ENCODE measurements around the gene HES1. TPM values are rescaled to one million over a fixed set of nuclear protein-coding genes. Genes with fewer than 3 reads are reported as not detected.
"Not testable (repeated sequence)": the region's sequence is repeated elsewhere in the genome, so short reads cannot be mapped to it uniquely, and the experiment has no call there.

The HES1 gene
- total RNA-seq, 2 donors from 2014 or later: 32.1 to 43.6 TPM

GRCh38 chr3:194090716-194091115, 45.2 kb upstream of the HES1 start:
- Histone ChIP-seq H3K9me3 (no peaks in the 10 kb centered on the region), H3K27me3 (no peaks in the 10 kb centered on the region), H3K4me3 (no peak overlapping the region), H3K4me1 (peaks cover 0 to 15% of the 10 kb centered on the region in 2 donors), H3K27ac (no peak overlapping the region), H3K36me3 (no peaks in the 10 kb centered on the region)
- no peak for DNase-seq (ENCODE audit: low spot score)
- TF ChIP-seq CTCF (IDR thresholded peaks at IDR 0.05): no peak

GRCh38 chr3:194091141-194091540, 44.8 kb upstream of the HES1 start:
- Histone ChIP-seq H3K4me1 (peaks cover 0 to 17% of the 10 kb centered on the region in 2 donors), H3K36me3 (no peaks in the 10 kb centered on the region), H3K9me3 (no peaks in the 10 kb centered on the region), H3K27me3 (no peaks in the 10 kb centered on the region), H3K4me3 (no peak overlapping the region), H3K27ac (no peak overlapping the region)
- no peak for TF ChIP-seq CTCF (IDR thresholded peaks at IDR 0.05)
- DNase-seq (ENCODE audit: low spot score): no peak

GRCh38 chr3:194091897-194092296, 44.1 kb upstream of the HES1 start:
- H3K4me1 ChIP-seq: peaks cover 0 to 19% of the 10 kb centered on the region in 2 donors
- H3K27me3 ChIP-seq; H3K27ac ChIP-seq; H3K36me3 ChIP-seq; DNase-seq (ENCODE audit: low spot score); H3K9me3 ChIP-seq; H3K4me3 ChIP-seq: not testable (repeated sequence)

GRCh38 chr3:194092881-194093301, 43.1 kb upstream of the HES1 start:
- Histone ChIP-seq H3K9me3 (no peaks in the 10 kb centered on the region), H3K4me1 (peaks cover 0 to 29% of the 10 kb centered on the region in 2 donors), H3K27ac (no peak overlapping the region), H3K4me3 (no peak overlapping the region), H3K36me3 (no peaks in the 10 kb centered on the region), H3K27me3 (no peaks in the 10 kb centered on the region)
- no peak for TF ChIP-seq CTCF (IDR thresholded peaks at IDR 0.05)
- DNase-seq (ENCODE audit: low spot score): no peak

- Histone ChIP-seq H3K4me3 (no peak overlapping the region), H3K27ac (no peak overlapping the region), H3K27me3 (no peaks in the 10 kb centered on the region), H3K36me3 (no peaks in the 10 kb centered on the region), H3K9me3 (no peaks in the 10 kb centered on the region), H3K4me1 (peaks cover 0 to 37% of the 10 kb centered on the region in 2 donors)
- no peak for DNase-seq (ENCODE audit: low spot score)
- no peak for TF ChIP-seq CTCF (IDR thresholded peaks at IDR 0.05)
Measured at GRCh38 chr3:194093842-194094241, 42.1 kb upstream of the HES1 start.

- no peaks in the 10 kb centered on the region for H3K36me3 ChIP-seq
- H3K4me3 ChIP-seq: no peak overlapping the region
- H3K27me3 ChIP-seq: no peaks in the 10 kb centered on the region
- TF ChIP-seq CTCF (IDR thresholded peaks at IDR 0.05): no peak
- DNase-seq (ENCODE audit: low spot score): no peak
- peaks cover 0 to 28% of the 10 kb centered on the region in 2 donors for H3K4me1 ChIP-seq
- no peaks in the 10 kb centered on the region for H3K9me3 ChIP-seq
- no peak overlapping the region for H3K27ac ChIP-seq
Measured at GRCh38 chr3:194095464-194095863, 40.5 kb upstream of the HES1 start.
